HG03442 (cell line): ENCODE results near the gene MOCOS.
A peak's percentile ranks its signal among the peaks of the same experiment; 100 is the strongest.

Experiments
- ATAC-seq: cut with Tn5 transposase; IDR thresholded peaks from one replicate; pipeline ENCODE4 v1.9.1; 2021; ENCODE audit warnings: mild to moderate bottlenecking, moderate library complexity; ENCODE audit not compliant: unreplicated experiment

The MOCOS gene

DNA sequence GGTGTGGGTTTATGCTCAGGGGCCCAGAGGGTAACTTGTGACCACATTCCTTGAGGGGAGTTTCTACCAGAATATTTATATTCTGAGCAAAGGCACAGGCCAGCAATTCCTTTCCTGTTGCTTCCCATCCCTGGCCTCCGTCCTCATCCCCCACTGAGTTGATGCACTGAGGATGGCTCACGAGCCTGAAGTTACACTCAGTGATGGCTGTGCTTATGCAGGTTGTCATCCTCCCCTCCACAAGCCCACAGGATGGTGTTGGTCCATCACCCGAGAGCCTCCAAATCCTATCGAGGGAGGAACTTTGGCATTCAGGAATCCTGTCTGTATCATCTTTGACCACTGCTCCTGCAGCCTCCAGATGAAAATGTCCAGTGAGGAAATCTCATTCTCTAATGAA, 81.9 kb downstream of the MOCOS start:
- no peak for ATAC-seq

DNA sequence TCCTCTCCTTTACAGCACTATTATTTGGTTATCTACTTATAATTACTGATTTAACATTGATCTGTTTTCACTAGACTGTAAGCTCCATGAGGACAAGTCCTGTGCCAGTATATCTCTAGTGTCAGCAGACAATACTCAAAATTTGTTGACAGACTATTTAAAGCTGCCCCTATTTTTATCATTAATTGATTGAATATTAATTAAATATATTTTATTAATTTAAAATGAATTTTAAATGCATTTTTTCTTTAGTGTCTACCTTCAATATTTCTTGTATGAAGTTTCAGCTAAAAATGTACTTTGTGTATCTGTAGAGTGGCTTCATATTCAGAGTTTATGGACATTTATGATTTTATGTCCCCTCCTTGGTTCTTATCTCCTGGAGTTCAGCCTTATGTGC, 83.9 kb downstream of the MOCOS start:
- no peak for ATAC-seq

DNA sequence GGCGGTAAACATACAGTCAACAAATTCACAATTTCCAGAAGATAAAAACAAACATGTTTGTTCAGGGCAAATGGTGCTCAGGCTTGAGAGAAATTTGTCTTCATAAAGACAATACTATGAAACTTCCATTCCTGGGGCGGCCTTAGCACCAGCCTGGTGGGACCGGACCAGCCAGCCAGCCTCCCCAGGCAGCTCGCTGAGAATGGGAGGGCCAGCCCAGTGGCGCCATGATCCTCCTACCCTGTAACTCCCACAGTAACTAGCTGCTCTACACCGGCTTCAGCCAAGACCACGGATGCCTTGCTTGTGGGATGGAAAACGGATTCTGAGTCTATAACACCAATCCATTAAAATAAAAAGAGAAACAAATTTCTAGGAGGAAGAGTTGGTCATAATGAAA, 86.0 kb downstream of the MOCOS start:
- no peak for ATAC-seq

DNA sequence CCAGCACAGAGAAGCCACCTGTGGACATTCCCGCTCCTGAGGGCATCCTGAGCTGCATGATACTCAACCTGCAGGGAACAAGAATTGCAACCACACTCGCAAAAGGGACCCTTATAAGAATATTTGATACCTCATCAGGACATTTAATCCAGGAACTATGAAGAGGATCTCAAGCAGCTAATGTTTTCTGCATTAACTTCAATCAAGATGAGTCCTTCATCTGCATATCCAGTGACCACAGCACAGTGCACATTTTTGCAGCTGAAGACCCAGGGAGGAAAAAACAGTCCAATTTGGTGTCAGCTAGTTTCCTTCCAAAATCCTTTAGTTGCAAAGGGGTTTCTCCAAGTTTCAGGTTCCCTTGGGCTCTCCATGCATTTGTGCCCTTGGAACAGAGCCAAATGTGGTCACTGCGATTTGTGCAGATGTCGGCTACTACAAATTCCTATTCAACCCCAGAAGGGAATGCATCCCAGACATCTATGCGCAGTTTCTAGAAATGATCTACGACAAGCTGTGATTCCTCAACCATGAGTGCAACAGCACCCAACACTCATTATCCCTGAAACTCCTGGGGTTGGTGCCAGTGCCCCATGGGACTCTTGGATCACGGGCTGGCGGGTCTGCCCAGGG, 86.9 kb downstream of the MOCOS start:
- ATAC-seq: no peak

DNA sequence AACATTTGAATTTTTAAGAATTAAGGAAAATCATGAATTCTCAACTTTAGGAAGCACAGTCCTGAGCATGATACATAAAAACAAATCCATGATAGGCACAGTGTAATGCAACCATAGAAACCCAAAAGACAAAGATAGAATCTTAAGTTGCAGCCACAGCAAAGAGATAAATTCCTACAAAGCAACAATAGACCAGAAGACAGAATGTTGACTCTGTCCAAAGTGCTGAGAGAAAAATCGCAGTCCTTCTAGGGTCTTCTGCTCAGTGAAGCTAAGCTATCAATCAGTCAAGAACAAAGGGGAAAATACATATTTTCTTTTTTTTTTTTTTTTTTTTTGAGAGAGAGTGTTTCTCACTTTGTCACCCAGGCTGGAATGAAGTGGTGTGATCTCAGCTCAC, 88.3 kb downstream of the MOCOS start:
- ATAC-seq: no peak

DNA sequence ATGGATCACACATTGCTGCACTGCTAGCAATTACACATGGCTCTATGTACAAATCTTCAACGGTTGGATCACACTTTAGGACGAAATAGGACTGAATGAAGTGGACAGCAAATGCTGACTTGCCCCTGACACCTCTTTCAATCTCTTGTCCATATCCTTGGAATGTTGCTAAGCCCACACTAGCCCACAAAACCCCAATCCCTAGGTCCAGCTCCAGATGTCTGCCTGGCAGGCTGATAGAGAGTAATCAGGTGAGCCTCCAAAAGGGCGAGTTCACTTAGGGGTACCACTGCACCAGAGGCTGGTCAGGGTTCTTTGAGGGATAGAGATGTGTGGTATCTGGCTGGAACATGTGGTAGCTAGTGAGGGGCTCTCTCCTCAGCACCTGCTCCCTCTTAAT, 91.7 kb downstream of the MOCOS start:
- no peak for ATAC-seq

DNA sequence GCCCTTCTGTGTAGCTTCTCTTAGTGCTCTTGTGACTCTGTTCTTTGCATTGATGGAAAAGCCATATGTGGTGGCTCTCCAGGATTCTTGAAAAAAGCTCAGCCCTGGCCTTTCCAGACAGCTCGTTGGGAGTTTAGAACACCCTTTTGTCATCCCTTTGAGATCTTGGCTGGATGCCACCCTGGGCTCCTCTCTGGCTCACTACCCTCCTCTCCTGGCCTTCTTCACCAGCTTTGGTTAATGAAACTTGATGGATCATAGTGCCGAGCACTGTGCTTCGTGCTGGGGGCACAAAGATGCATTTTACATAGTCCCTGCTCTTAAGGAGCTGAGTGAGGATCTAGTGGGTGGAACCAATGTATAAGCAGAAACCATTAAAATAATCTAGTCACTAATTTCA, 94.6 kb downstream of the MOCOS start:
- ATAC-seq: no peak

DNA sequence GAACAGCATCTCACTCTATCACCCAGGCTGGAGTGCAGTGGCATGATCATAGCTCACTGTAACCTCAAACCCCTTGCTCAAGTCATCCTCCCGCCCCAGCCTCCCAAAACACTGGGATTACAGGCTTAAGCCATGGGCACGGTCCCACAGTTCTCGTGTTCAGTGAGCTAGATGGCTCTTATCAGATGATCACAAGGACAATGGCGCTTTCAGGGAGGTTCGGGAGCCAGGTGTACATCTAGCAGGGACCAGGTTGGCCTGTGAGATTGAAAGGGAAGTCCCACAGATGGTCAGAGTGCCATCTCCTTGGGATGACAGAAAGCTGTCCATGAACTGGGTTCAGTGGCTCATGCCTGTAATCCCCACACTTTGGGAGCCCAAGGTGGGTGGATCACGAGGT, 96.2 kb downstream of the MOCOS start:
- no peak for ATAC-seq

DNA sequence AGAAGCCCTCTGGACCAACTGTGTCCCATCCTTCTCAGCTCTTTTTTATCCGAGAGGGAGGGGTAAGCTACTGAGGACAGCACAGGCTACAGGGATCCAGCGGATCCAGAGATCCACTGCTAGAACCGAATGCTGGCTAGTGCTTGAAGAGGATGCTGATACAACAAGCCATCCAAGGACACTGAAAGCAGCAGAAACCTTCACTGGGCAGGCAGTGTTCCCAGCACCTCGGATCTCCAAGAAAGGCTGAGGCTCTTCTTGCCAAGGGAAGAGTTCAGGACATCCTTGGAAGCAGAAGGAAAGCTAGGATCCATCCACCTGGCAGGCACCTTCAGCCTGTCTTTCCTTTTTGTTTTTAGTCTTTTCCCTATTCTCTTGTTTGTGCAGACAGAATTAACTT, 97.0 kb downstream of the MOCOS start:
- no peak for ATAC-seq

DNA sequence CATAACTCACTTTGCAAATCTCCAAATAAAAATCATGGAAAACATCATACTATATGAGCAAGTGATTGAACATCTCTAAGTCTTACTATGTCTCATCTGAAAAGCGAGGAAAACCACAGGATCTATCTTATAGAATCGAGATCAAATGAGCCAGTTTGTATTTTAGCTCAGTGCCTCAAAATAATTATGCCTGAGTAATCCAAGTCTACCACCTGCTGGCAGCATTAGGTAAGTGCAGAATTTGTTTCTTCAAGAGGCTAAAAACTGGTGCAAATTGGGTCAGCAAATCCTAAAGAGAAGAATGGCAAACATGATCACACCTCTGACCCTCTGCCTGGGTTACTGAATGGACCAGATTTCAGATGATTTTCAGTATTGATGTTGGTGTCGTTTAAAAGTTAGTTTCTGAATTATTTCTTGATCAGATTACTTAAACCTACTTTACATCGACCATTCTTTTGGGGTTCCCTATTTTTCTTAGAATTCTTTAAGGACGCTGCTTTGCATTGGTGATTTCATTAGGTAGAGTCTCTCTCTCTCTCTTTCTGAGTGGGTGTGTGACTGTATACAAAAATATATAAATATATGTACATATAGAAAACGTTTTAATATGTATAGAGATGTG, 97.5 kb downstream of the MOCOS start:
- no peak for ATAC-seq

DNA sequence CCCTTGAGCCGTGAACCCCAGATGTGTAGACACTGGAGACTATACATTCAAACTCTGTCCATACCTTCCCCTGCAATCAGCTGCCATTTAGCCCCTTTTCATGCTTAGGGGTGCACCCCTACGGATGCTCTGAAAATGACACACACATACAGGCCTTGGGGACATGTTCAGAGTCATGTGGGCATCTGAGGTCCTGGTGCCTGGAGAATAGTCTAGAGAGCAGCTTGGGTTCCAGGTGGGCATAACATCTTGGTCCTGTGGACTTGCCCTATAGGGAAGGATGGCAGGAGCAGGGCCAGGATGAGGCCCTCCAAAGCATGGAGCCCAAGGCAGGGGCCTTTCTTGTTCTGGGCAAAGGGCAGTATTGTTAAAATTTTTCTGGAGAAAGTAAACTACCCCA, 100.4 kb downstream of the MOCOS start:
- ATAC-seq: no peak

DNA sequence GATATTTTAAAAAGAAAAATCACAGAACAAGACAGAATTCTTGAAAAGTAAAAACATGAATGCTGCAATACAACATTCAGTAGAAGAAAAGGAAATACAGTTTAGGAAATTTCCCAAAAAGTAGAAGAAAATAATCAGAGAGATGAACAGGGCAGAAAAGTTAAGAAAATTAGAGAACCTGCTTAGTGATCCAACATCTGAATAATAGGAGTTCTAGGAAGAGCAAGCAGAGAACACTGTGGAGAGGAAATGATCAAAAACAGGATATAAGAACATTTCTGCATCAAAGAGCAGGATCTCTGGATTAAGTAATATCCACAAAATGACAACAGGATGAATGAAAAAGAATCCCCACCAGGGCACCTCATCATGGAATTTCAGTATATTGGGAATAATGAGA, 101.4 kb downstream of the MOCOS start:
- ATAC-seq: no peak

DNA sequence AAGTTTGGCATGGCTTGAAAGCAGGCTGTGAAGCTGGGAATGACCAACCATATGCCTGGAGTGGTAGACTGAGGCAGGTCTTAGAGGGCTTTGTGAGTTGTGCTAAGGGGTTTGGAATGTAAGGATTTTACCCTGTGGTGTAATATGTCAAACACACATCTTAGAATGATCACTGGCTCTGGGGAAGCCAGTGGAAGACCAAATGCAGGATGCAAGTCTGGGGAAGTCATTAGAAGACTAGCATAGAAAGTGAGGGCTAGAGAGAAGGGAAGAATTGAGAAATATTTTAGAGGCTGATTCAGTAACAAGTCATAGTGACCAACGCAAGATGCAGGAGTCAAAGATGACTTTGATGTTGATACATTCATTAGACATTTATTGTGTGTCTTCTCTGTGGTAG, 106.7 kb downstream of the MOCOS start:
- no peak for ATAC-seq

DNA sequence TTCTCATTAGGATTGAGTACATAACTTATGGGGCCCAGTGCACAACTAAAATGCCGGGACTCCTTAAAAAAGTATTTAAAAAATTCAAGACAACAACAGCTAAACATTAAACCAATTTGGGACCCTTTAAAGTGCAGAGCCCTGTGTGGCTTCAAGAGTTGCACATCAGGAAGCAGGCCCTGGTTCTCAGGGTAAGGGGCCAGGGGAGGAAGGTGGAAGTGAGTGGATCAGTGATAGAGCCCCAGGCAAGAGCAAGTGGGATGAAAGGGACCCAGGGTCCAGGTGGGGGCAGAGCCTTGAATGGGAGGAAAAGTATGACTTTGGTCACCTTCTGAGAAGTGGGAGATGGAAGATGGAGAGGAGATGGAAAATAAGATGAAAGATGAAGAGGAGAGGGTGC, 107.9 kb downstream of the MOCOS start:
- ATAC-seq: no peak

DNA sequence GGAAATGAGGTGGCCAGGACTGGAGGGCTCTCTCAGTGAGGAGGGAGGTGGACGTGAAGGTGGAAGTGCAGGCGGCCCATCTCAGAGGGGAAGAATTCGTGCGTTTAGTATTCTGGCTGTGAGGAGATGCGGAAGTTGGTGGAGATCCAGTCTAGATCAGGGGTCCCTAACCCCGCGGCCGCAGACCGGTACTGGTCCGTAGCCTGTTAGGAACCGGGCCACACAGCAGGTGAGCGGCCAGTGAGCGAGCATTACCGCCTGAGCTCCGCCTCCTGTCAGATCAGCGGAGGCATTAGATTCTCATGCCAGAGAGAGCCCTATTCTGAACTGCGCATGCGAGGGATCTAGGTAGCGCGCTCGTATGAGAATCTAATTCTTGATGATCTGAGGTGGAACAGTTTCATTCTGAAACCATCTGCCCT, 108.6 kb downstream of the MOCOS start:
- ATAC-seq: no peak

DNA sequence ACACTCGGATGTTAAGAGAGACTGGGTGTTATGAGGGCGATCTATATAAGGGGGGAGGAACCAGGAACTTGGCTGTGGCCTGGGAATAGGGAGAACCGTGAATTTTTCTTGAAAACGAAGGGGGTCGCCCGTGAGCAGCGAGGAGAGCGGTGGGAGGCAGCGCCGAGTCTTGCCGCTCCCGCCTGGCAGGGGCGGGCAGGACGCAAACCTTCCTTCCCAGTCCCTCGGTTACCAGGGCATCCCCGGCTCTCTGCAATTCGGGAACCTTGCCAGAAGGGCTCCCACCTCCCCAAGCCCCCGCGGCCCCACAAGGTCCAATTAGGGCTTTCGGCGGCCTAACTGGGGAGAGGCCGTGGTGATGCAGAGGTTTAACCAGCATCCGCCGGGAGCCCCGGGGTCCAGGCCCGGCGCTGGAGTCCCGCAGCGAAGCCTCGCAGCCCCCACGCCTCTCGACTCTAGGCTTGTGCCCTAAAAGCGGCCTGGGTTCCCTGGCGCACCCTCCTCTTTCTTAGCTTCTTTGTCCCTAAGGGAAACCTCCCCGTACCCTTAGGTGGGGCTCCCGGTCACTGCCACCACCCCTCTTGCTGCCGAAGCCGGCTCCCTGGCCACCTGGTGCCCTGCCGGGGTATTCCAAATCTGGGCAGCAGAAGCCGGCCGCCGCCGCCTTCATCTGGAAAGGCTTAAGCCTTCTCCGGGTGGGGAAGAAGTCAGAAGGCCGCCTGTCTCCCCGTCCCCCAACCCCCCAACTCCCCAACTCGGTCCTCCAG, 109.5 kb downstream of the MOCOS start:
- peak; percentile 7 for ATAC-seq

DNA sequence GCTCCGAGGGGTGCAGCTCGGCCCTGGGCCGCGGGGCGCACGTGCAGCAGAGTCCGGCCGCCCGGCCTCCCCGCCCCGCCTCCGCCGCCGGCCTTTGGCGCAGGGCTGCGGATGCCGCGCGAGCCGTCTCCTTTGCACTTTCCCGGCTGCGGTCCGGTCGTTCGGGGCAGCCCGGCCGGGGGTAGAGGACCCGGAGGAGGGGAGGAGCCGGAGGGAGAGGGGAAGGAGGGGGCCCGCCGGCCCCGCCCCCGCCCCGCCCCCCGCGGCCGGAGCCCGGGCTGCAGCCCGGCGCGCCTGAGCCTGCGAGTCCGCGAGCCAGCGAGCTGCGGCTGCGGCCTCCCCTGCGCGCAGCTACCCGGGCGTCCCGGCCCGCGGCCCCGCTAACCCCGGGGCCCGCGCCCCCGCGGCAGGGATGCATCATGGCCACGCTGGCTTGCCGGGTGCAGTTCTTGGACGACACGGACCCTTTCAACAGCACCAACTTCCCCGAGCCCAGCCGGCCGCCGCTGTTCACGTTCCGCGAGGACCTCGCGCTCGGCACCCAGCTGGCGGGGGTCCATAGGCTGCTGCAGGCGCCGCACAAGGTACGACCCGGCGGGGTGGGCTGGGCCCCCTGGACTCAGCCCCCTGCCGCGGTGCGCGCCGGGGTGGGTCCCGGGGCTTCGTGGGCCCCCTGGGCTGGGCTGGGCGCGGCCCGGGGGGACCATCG, 110.3 kb downstream of the MOCOS start, which contains the start of gene FHOD3:
TSS of gene FHOD3 (plus strand) at position 297 of the 709 bp plus-strand sequence. CDS start at position 420, 123 bp downstream.
- ATAC-seq: peak; percentile 56

DNA sequence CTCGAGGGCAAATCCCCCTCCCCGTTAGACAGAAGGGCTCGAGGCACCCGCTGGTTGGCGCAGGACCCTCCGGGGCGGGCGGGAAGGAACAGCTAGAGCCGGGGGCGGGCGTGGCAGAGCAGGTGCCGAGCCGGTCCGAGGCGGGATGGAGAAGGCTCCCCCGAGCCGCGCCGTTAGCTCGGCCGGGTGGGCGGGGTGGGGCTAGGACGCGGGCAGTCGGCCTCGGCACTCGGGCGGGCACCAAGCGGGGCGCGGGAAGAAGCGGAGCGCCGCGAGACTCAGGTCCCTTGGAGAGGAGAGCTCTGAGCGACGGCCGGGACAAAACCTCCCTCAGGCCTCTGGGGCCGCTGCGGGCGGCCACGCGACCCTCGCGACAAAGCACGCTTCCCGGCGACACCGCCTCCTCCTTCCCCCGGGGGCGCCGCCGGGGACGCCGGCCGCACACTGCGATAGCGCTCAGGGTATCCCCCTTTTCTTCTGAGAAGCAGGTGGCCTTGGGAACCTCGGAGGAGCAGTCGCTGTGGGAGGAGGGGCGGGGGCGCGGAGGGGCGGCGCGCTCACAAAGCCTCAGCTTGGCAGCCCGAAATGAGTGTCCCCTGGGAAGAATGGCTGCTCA, 110.9 kb downstream of the MOCOS start:
- ATAC-seq: peak; percentile 26

DNA sequence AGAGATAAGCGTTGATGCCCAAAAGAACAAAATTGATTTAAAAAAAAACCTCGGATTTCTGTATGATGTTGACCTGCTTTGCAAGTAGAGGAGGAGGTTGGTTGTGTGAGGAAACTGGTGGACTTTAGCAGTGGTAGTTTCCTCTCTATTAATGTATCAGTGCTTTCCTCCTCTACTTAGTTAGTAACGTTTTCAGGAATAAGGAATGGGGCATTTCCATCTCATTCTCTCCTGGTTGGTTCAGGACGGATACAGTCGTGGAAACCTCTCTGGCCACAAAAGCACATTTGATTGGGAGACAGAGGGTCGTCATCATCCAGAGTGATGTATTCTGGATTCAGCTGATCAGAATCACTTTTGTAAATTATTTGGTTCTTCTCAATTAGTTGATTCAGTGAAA, 111.7 kb downstream of the MOCOS start:
- ATAC-seq: no peak

DNA sequence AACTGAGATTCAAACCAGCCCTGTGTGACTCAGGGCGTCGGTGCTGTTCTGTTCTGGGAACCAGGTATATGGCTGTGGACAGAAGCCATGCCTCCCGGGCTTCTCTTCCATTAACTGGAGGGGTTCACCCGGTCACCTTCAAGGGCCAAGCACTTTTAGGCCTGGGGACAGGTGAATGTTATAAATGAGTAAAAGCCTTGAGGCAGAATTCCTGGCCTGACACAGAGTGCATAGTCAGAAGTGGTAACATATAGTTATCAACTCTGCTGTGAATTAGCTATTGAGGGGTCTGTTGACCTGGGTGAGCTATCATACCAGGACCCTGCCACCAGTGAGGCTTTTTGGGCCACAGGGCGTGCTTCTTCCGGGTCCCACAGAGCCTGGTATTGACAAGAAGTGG, 112.9 kb downstream of the MOCOS start:
- ATAC-seq: no peak

DNA sequence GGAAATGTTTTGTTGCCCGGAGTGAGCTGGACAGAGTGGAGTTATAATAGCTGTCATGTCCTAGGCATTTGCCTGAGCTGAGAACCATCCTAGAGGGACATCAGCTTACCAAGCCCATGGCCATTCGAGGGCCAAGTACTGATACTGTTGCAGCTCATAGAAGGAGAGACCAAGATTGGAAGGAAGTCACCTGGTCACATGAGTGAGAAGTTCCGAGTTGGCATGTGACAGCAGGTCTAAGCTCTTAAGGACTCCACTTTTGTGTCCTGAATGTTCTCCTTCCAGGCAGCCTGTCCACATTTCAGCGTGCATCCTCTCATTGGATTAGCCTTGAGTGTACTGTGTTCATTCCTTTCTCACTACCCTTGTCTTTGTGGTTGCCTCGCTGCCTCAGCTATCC, 114.6 kb downstream of the MOCOS start:
- ATAC-seq: no peak
